IPS-11a (cell line): ENCODE results near the gene EHHADH.
A peak's percentile ranks its signal among the peaks of the same experiment; 100 is the strongest.
"Not testable (repeated sequence)": the region's sequence is repeated elsewhere in the genome, so short reads cannot be mapped to it uniquely, and the experiment has no call there.

Experiments used
- H3K4me3 ChIP-seq: one replicate; pipeline ENCODE4 v1.5.1; 2013; ENCODE audit warnings: low read depth, low read length, control low read depth

Gene EHHADH

DNA sequence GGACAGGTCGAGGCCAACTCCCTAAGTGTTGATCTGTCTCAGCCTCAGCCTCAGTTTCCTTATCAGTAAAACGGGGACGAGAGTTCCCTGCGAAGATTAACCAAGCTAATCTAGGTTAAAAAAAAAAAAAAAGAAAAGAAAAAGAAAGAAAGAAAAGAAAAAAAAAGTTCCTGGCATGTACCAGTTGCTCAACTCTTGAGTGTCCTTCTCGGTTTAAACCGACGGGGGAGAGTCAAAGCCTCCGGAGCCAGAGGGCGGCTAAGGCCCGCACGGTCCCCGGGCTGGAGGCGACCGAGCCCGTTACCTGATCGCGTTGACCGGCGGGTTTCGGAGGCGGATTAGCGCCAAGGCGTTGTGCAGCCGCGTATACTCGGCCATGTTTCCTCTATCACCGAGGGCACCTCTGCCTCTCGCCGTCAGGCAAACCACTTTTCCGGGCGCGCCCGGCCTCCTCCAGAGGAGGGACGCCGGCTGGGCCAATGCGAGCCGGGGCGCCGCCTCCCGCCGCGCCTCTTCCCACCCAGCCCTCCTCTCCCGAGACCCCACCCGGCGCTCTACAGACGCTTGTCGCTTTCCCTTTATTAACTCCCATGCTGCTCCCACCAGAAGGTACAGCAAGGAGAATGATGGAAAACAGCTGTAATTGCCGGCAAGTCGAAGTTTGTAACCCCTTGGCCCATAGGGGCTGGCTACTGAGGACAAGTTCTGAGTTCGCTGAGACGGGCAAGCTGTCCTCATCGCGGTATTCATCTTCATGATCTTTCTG lies at the start of gene EHHADH:
EHHADH (minus strand) TSS at position 405 of the 766 bp plus-strand sequence; CDS start at position 378, 27 bp downstream.
- H3K4me3 ChIP-seq, result peak within 1 kb of the TSS; percentile 52

DNA sequence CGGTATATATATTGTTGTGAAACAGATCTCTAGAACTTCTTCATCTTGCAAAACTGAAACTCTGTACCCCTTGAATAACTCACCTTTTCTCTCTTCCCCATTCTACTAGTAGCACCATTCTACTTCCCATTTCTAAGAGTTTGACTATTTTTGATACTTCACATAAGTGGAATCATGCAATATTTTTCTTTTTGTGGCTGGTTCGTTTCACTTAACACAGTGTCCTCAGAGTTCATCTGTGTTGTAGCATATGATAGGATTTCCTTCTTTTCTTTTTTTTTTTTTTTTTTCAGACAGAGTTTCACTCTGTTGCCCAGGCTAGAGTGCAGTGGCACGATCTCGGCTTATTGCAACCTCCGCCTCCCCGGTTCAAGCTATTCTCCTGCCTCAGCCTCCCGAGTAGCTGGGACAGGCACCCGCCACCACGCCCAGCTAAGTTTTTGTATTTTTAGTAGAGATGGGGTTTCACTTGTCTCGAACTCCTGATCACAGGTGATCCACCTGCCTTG lies 46.1 kb upstream of the EHHADH start:
- H3K4me3 ChIP-seq, result not testable (repeated sequence)

DNA sequence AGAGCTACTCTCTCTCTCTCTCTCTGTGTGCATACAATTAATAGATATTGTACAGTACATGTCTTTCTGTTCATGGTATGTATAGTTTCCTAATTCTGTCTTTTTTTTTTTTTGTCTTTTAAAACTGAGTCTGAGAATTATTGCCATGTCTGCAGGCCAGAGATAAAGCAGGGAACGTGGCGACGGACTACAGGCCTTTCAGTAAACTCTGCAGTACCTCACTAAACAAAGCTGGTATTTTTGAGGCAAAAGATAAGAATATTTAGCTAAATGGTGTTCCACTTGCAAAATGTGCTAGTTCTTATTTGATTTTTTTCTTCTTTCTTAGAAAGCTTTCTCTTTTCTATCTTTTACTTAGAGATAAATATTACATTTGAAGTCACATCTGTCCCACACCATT lies 44.0 kb upstream of the EHHADH start:
- H3K4me3 ChIP-seq, result no peak overlapping the region

DNA sequence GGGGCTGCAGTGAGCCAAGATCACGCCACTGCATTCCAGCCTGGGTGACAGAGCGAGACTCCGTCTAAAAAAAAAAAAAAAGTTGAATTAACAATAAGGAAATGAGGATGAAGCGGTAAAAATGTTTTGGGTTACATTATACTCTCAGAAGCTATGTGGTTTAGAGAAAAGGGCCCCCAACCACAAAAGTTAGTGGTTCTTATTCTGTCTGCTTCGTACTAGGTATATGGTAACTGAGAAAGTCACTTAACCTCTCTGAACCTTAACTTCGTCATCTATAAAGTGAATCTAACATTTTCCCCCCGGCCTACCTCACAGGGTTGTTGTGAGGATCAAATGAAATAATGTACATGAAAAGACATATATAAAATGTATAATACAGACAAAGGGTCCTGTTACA lies 38.4 kb upstream of the EHHADH start:
- no peak overlapping the region for H3K4me3 ChIP-seq

DNA sequence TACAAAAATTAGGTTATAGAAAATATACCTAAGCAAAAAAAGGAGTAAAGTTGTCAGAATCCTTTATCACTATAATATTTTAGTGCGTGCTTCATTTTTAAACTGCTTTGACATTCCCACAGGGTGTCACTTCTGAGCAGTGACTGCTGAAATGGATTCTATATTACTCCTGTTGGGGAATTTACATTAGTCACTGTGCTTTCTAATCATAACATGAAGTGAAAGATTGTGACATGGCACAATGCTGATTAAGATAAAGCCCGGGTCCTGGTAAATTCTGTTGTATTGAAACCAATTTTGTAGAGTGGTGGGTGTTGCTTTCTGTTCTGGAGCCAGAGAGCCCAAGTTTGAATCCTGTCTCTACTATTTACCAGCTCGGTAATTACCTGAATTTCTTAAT lies 36.4 kb upstream of the EHHADH start:
- no peak overlapping the region for H3K4me3 ChIP-seq

DNA sequence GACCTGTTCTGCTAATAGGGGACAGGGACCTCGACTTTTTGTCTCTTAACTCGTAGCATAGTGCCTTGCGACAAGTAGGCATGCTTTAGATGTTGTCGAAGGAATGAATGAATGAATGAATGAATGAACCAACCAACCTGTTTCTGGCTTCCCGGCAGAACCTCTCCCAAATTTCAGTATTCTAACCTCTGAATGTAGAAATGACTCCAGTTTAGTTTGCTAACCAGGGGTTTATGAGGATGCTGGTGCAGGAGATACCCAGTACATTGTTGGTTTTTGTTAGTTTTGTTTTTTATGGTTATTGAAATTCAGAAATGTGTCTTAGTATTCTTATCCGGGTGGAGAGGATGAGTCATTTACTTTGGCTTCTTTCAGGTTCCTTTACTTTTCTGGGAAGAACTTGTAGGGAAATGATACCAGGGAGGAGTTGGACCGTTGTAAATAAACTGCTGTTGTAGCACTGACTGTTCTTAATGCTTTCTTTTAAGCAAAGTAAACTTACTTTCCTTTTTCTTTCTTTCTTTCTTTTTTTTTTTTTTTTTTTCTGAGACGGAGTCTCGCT lies 29.6 kb upstream of the EHHADH start:
- H3K4me3 ChIP-seq, result peak overlapping the region; percentile 68

DNA sequence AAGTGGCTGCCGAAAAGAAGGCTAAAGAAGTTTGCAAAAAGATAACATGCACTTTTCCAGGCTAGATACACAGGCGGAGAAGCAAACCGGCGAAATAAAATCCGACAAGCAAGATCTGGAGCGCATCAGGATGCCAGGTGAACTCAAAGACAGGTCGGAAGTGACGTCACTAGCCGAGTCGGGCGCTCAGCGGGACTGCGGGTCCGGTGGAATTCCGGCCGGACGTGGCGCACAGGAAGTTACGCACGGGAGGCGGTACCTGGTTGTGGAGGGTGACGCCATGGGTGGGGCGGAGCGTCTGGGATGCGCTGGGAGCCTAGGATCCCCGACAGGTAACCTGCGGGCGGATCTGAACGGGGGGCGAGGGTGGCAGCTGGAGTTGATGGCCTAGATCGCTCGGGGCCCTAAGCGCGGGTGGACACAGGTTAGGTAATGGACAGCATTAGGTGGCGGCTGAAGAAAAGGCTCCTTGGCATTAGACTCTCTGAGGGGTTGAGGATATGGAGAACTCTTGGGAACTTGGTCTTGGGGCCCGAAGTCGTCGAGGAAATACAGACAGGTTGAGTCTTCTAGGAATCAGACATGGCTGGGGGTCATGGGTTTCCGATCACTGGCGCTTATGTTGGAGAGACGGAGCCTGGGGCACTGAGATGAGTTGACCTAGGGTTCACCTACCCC lies 29.0 kb upstream of the EHHADH start:
- peak overlapping the region; percentile 68 for H3K4me3 ChIP-seq

DNA sequence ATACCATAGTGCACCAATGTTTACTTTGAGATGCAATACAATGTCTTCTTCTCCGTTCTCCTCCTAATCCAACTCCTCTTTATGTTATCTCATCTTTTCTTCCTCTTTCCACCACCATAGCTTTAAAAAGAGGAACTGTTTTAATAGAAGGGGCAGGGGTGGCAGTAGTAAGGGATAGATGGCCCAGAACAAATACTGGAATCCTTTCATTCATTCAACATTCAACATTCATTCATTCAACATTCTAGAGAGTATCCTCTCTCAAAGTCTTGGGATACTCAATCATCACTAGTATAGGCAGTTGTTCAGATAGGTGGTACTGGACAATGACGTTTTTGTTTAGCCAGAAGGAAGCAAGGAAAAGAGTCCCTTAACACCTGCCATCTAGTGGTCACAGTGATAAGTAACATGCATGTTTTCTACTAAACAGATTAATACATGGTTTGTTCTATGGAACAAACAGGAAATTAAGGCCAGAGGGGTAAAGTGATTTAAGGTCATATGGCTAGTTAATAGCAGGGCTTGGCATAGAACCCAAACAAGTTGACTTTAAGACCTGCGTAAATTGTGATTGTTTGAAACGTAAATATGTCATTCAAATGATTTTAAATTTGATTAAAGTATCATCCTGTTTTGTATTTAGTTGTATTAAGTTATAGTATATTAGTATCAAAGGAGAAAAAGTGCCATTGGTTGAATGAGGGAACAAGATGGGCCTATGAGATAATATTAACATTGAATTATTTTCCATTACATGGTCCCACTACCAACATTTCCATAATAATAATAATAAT lies 26.9 kb upstream of the EHHADH start:
- no peak overlapping the region for H3K4me3 ChIP-seq

DNA sequence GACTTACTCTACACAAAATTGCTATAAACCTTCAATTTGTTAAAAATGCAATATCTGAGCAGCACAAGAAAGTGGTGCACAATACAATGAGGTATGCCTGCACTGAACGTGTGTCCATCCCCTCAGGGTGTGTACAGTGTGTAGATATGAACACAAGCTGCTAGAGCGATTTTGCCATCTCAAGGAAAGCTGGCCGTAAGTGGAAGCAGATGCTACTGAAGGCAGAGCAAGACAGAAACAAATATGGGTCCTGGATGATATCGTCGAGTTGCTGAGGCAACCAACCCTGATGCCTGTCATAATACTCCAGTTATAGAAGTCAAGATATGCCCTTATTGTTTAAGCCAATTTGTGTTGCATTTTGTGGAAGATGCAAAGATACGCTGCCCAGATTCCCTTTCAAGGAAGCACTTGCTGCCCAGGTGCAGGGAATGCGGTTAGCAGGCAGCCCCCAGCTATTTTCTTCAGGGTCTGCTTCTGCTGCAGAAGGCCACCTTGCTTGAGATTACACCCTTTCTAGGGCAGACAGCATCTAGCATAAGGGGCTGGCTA lies 25.8 kb upstream of the EHHADH start:
- no peak overlapping the region for H3K4me3 ChIP-seq

DNA sequence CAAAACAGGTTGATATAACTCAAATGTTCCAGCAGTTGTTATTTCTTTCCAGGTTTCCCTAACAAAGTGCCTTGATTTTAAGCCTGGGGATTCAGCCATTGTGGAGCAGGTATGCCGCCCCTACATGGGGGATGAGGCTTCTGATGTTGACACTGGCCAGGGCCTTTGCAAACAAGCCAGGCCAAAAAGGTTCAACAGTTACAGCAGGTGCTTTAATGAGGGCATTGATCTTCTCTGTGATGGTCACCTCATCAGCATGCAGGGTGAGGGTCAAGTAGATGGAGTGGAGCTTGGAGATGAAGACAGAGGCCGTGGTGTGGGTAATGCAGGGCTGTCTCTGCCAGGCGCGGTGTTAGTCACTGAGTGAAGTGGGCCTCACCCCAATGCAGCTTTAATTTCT lies 22.6 kb upstream of the EHHADH start:
- H3K4me3 ChIP-seq, result no peak overlapping the region

DNA sequence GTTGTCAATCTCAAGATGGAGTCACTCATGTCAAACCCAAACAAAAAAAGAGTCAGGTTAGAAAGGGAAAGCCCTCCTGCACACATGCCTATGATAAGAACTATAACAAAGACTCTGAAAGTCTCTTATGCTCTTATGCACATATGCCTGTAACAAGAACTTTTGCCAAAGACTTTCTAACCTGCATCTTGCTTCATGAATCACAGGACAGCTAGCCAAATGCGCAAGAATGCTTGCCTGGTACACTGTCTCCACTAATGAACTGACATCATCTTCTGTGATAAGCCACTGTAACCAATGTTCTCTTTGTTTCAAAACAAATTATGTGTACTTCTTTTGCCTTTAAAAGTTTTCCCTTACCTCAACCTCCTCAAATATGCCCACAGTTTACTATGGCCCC lies 18.2 kb upstream of the EHHADH start:
- no peak overlapping the region for H3K4me3 ChIP-seq

DNA sequence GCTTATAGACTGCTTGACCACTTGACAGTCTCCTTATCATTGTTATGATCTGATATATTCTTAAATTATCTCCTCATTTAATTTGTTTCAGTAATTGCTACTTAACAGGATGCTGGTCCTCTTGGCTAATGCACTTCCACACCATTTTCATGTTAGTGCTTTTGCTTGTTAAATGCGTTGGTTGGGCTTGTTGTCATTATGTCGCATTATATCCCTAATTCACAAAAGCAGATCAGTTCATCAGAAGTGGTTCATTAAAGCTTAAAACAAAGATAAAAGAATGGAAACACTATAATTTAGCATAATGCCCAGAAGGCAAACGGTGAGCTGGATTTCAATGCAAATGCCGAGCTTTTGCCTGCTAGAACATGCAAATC lies 17.1 kb upstream of the EHHADH start:
- H3K4me3 ChIP-seq, result no peak overlapping the region

DNA sequence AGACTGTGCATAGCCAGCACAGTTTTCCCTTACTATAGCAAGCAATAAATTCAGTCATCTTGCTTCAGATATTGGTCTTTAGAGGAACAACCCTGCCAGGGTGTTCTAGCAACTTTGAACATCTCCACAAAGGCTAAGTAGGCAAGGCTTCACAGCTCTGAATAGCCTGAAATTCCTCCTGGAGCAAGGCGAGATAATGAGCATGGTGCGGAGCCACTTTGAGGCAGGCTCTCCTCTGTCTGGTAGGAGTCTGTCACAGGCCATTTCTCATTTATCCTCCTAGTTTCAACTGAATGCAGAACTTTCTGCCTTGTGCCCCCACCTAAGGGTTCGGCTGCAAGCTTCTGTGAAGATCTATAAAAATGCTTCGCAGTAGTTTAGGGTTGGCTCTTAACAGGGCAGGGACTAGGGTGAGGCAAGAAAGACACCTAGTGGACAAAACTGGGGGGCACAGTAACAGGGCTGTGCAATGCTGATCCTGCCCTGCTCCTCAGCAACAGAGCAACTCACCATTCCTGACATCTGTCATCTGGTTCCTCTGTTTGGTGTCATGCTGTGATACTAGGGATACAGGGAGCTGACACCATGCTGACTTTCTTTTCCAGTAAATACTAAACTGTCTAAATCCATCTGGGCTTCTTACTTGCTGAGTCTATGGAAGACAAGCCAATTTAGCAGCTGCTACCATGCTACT lies 16.6 kb upstream of the EHHADH start:
- no peak overlapping the region for H3K4me3 ChIP-seq

DNA sequence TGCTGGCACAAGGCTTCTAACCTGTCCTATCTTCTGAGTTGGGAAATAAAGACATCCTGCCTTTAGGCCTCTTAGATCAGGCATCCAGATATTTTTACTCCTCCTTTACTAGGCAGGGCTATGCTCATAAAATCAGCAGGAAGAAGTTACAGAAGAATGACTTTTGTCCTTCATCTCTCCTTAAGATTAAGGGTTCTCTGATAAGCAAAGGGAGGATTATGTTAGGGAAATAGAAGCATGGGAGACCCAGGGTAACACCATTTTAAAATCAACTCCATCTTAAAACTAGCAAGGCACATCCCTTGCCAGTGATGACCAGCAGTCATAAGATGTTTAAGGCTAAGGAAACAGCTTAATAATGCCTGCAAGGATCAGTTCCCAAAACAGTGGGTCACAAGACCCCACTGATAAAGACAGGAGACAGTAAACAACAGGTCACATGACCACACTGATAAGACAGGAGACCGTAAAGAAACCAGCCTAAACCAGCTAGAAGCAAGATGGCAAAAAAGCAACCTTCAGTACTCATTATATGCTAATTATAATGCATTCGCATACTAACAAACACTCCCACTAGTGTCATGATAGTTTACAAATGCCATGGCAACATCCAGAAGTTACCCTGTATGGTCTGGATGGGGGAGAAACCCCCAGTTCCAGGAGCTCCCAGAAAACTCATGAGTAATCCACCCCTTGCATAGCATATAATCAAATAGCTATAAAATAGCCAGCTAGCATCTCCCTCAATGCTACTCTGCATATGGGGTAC lies 14.5 kb upstream of the EHHADH start:
- H3K4me3 ChIP-seq, result no peak overlapping the region

DNA sequence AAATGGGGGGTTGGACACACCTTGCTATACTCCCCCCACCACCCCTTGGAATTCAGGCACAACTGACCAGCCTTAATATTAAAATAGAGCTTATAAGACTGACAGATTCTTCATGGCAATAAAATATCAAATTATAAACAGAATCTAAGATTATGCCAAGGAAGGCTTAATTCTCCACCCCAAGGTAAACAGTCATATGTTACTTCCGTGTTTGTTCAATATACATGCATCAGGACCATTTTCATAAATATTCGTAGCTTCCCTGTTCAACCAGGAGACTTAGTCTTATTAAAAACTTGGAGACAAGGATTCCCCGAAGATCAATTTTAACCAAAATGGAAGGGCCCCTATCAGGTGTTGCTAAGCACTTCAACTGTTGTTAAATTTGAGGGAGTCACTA lies 13.3 kb upstream of the EHHADH start:
- H3K4me3 ChIP-seq, result no peak overlapping the region

DNA sequence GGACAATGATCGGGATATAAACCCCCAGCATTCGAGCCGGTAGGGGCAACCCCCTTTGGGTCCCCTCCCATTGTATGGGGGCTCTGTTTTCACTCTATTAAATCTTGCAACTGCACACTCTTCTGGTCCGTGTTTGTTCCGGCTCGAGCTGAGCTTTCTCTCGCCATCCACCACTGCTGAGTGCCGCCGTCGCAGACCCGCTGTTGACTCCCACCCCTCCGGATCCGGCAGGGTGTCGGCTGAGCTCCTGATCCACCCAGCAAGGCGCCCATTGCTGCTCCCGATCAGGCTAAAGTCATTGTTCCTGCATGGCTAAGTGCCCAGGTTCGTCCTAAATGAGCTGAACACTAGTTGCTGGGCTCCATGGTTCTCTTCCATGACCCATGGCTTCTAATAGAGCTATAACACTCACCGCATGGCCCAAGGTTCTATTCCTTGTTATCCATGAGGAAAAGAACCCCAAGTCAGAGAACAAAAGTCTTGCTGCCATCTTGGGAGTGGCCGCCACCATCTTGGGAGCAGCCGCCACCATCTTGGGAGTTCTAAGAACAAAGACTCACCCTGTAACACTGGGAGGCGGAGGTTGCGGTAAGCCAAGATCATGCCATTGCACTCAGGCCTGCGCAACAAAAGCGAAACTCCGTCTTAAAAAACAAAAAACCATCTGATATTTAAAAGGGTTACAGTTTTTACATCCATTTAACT lies 11.2 kb upstream of the EHHADH start:
- H3K4me3 ChIP-seq, result no peak overlapping the region

DNA sequence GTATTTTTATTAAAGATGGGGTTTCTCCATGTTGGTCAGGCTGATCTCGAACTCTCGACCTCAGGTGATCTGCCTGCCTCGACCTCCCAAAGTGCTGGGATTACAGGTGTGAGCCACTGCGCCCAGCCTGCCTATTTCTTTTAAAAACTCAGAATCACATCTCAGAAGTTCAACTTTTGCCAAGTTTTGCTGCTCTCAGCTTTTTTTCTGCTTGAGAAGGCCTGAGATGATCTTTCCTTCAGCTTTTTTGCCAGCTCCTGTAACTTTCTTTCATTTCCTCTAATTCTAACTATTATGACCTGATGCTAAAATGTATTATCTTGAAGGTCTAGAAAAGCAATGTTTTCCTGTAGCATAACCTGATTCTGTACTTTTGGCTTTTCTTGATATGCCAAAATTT lies 9.6 kb upstream of the EHHADH start:
- H3K4me3 ChIP-seq, result no peak overlapping the region

DNA sequence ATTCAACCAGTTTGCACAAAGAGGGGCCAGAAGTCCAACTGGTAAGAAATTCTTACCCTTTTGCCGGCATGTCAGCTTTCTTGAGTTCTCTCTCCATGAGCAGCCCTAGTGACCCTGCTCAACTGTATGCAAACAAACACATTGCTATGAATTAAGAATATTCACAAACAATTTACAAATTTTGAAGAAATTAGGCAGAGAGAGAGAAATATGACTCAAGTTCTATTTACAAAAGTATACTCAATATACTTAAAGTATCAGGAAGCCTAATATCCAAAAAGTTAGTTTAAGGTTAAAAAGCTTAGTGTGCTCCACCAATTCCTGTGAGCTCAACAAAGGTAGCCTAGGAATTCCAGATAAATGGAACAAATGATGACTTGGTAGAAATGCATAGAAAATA lies 3.5 kb upstream of the EHHADH start:
- no peak overlapping the region for H3K4me3 ChIP-seq

DNA sequence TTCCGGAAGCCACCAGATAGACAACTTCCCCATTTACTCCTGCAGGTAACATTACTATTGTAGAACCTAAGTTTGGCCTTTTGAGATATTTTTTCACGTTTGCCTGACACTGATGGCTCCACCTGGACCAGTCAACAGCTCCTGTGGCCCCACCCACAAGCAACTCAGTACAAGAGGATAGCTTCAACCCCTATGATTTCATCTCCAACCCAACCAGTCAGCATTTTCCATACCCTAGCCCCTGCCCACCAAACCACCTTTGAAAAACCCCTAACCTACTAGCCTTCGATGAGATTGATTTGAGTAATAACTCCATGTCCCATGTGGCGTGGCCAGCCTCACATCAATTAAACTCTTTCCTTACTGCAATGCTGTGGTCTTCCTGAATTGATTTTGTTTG lies 950 bp upstream of the EHHADH start:
- H3K4me3 ChIP-seq, result no peak overlapping the region
